Transverse colon (tissue), 4 donors: ENCODE data around the gene KIF3C.

ENCODE experiments used
- CTCF ChIP-seq, 5 experiments: fragments of 200-600 bp in 3 of 5; fragments of 450-650 bp in 2 of 5; sonication (generic) in 3 of 5; IDR thresholded peaks; 1 replicate in 2 of 5; 2 replicates in 3 of 5; pipeline ENCODE4 v1.5.1; 2016 to 2017; ENCODE audit warnings: antibody characterized with exemption in 5 of 5, inconsistent platforms in 3 of 5, mild to moderate bottlenecking in 2 of 5, moderate library complexity in 1 of 5
- POLR2AphosphoS5 ChIP-seq, 3 donors: sonication (generic); formaldehyde crosslinking; IDR thresholded peaks; one replicate each; pipeline ENCODE4 v1.6.1; 2016; ENCODE audit warnings: antibody characterized with exemption in 3 of 3

- no peak for TF ChIP-seq CTCF (IDR thresholded peaks at IDR 0.05)
- no peak for TF ChIP-seq POLR2AphosphoS5 (IDR thresholded peaks at IDR 0.05)
Measured at GRCh38 chr2:25993049-25993448, 10.8 kb upstream of the KIF3C start.
